Endodermal cell (in vitro differentiated cells): ENCODE measurements around the gene CIB4. TPM values are rescaled to one million over a fixed set of nuclear protein-coding genes. Genes with fewer than 3 reads are reported as not detected.
A peak's percentile ranks its signal among the peaks of the same experiment; 100 is the strongest.
"Not testable (repeated sequence)": the region's sequence is repeated elsewhere in the genome, so short reads cannot be mapped to it uniquely, and the experiment has no call there.

Source experiments
- DNase-seq: peaks from one replicate; pipeline ENCODE4 v3.0.0-alpha.2; 2017
- H3K27ac ChIP-seq: 2 replicates; pipeline ENCODE4 v1.5.1; 2013; ENCODE audit warnings: mild to moderate bottlenecking, low read depth, low read length, moderate library complexity
- H3K27me3 ChIP-seq: 2 replicates; pipeline ENCODE4 v1.6.1; 2013; ENCODE audit warnings: mild to moderate bottlenecking, low read length, moderate library complexity; ENCODE audit not compliant: insufficient read depth, control insufficient read depth, poor library complexity, severe bottlenecking
- H3K36me3 ChIP-seq: 2 replicates; pipeline ENCODE4 v1.7.0; 2013; ENCODE audit warnings: mild to moderate bottlenecking, low read length, moderate library complexity; ENCODE audit not compliant: control insufficient read depth, insufficient read depth
- H3K4me1 ChIP-seq: one replicate; pipeline ENCODE4 v1.7.0; 2013; ENCODE audit warnings: low read length; ENCODE audit not compliant: control insufficient read depth, insufficient read depth
- H3K4me3 ChIP-seq: 2 replicates; pipeline ENCODE4 v1.5.1; 2013; ENCODE audit warnings: mild to moderate bottlenecking, low read length, moderate library complexity
- H3K9ac ChIP-seq: 2 replicates; pipeline ENCODE4 v1.6.1; 2013; ENCODE audit warnings: mild to moderate bottlenecking, low read length, moderate library complexity; ENCODE audit not compliant: poor library complexity, severe bottlenecking; ENCODE audit errors: extremely low read depth
- H3K9me3 ChIP-seq: 2 replicates; pipeline ENCODE4 v1.6.1; 2013; ENCODE audit warnings: mild to moderate bottlenecking, low read length, moderate library complexity; ENCODE audit not compliant: control insufficient read depth
- H3K27ac Mint-ChIP-seq: 2 replicates; pipeline ENCODE4 v1.8.0; 2020; ENCODE audit warnings: mixed read lengths
- H3K27me3 Mint-ChIP-seq: 2 replicates; pipeline ENCODE4 v1.8.0; 2021; ENCODE audit warnings: mild to moderate bottlenecking, mixed read lengths; ENCODE audit not compliant: insufficient read depth
- H3K36me3 Mint-ChIP-seq: 2 replicates; pipeline ENCODE4 v1.8.0; 2020; ENCODE audit warnings: low read depth, mixed read lengths
- H3K4me1 Mint-ChIP-seq: 2 replicates; pipeline ENCODE4 v1.8.0; 2020; ENCODE audit warnings: mixed read lengths
- H3K4me3 Mint-ChIP-seq: 2 replicates; pipeline ENCODE4 v1.8.0; 2020; ENCODE audit warnings: mild to moderate bottlenecking, moderate library complexity, mixed read lengths
- H3K9me3 Mint-ChIP-seq: 2 replicates; pipeline ENCODE4 v1.8.0; 2020; ENCODE audit warnings: mild to moderate bottlenecking, mixed read lengths
- WGBS, 2 experiments: methylation state at CpG; one replicate each; pipeline versions ENCODE4 v1.1.5 to v1.1.7; 2013; ENCODE audit warnings: missing lambda C conversion rate in 2 of 2, mixed read lengths in 1 of 2; ENCODE audit not compliant: insufficient coverage in 1 of 2, insufficient read length in 1 of 2; 5-methylcytosine and 5-hydroxymethylcytosine counted together
- total RNA-seq, 2 donors: library from RNA; stranded (reverse); fragmentation: NEBNext Ultra II Directional in 1 of 2; extraction: Animal tissue kit (Norgen Biotek cat#: 25700) in 1 of 2; gene quantifications; 2 replicates in 1 of 2; 3 replicates in 1 of 2; pipeline ENCODE4 v1.2.1, GENCODE V29; 2021
- TF ChIP-seq, protein P1 (sequence below): fragments of 200-600 bp; sonication (generic); conservative IDR thresholded peaks from 2 replicates; pipeline ENCODE4 v1.5.0; 2021; ENCODE audit warnings: antibody characterized with exemption, mild to moderate bottlenecking

CIB4 gene
- total RNA-seq, 2 donors from 2014 or later: not detected

DNA sequence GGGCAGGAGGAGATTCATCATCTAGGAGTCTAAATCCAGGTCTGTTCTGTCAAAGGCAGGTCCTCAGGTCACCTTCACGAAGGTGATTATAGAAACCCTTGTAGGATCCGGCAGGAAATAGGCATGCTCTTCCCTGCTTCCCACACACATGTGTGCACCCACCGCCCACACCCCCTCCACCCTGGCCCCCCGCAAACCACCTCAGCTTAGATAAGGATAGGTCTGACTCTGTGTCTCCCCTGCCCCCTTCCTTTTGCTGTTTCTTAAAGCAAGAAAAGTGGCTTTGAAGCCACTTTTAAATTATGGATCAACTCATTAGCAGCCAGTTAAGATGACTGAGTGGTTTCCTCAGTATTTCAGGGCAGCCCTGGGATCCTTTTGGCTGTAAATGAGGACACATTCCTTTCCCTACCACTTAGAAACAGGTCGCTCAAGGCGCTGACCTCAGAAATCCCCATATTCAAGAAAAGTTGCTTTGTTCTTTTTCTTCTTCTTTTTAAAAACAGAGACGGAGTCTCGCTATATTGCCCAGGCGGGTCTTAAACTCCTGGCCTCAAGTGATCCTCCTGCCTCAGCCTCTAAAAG, 14.5 kb upstream of the CIB4 start:
- DNase-seq: peak; percentile 72

DNA sequence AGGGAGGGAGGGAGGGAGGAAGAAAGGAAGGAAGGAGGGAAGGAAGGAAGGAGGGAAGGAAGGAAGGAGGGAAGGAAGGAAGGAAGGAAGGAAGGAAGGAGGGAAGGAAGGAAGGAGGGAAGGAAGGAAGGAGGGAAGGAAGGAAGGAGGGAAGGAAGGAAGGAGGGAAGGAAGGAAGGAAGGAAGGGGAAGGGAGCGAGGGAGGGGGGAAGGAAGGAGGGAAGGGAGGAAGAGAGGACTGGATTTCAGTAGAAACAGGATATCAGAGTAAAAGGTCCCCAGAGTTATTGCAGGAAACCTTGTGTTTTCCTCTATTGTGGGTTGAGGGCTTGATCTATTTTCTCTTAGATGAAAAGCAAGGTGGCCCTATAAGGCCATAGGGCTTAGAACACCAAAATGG, 14.0 kb upstream of the CIB4 start:
- H3K4me1 Mint-ChIP-seq, H3K36me3 ChIP-seq, H3K27me3 ChIP-seq, DNase-seq, H3K9me3 ChIP-seq, H3K27me3 Mint-ChIP-seq, H3K27ac ChIP-seq, H3K4me3 Mint-ChIP-seq, H3K36me3 Mint-ChIP-seq, H3K9ac ChIP-seq, H3K4me3 ChIP-seq, H3K27ac Mint-ChIP-seq, H3K4me1 ChIP-seq: not testable (repeated sequence)
- H3K9me3 Mint-ChIP-seq: peaks cover 17% of the 10 kb centered on the region
- WGBS, 2 experiments: 88 to 100% methylated on average over 1 of the region's 1 CpG

More for the DNA sequence above, 14.5 kb upstream of the CIB4 start:
- H3K27ac Mint-ChIP-seq: peak overlapping the region; percentile 44
- no peaks in the 10 kb centered on the region for H3K4me1 ChIP-seq
- H3K9me3 Mint-ChIP-seq: peaks cover 23% of the 10 kb centered on the region
- H3K4me3 Mint-ChIP-seq: no peak overlapping the region
- TF ChIP-seq, protein P1, sequence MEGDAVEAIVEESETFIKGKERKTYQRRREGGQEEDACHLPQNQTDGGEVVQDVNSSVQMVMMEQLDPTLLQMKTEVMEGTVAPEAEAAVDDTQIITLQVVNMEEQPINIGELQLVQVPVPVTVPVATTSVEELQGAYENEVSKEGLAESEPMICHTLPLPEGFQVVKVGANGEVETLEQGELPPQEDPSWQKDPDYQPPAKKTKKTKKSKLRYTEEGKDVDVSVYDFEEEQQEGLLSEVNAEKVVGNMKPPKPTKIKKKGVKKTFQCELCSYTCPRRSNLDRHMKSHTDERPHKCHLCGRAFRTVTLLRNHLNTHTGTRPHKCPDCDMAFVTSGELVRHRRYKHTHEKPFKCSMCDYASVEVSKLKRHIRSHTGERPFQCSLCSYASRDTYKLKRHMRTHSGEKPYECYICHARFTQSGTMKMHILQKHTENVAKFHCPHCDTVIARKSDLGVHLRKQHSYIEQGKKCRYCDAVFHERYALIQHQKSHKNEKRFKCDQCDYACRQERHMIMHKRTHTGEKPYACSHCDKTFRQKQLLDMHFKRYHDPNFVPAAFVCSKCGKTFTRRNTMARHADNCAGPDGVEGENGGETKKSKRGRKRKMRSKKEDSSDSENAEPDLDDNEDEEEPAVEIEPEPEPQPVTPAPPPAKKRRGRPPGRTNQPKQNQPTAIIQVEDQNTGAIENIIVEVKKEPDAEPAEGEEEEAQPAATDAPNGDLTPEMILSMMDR: no peak
- no peaks in the 10 kb centered on the region for H3K36me3 Mint-ChIP-seq
- H3K4me1 Mint-ChIP-seq: peaks cover 6% of the 10 kb centered on the region
- no peaks in the 10 kb centered on the region for H3K36me3 ChIP-seq
- H3K9ac ChIP-seq: no peak overlapping the region
- no peak overlapping the region for H3K4me3 ChIP-seq
- peaks cover 15% of the 10 kb centered on the region for H3K9me3 ChIP-seq
- 48 to 71% methylated on average over 2 to 8 of the region's 9 CpGs for WGBS, 2 experiments
- H3K27ac ChIP-seq: no peak overlapping the region
- no peaks in the 10 kb centered on the region for H3K27me3 ChIP-seq
- H3K27me3 Mint-ChIP-seq: peaks cover 3% of the 10 kb centered on the region

DNA sequence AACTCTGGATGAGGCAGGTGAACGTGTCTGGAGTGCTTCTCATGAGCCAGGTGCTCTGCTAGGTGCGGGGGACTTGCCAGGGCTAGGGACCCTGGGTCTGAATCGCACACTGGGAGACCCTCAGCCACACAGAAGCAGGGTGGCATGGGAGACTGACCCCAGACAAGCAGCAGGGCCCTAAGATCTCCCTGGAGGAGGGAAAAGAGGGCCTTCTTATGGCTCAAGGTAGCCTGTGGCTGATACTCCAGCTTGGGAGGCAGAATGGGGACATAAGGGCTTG, 12.8 kb upstream of the CIB4 start:
- H3K36me3 ChIP-seq: no peaks in the 10 kb centered on the region
- H3K9ac ChIP-seq: no peak overlapping the region
- no peaks in the 10 kb centered on the region for H3K9me3 ChIP-seq
- no peak overlapping the region for H3K4me3 Mint-ChIP-seq
- H3K4me1 ChIP-seq: no peaks in the 10 kb centered on the region
- H3K27me3 Mint-ChIP-seq: peaks cover 6% of the 10 kb centered on the region
- no peak overlapping the region for H3K27ac ChIP-seq
- peak; percentile 59 for DNase-seq
- TF ChIP-seq, protein P1: no peak
- H3K9me3 Mint-ChIP-seq: peaks cover 7% of the 10 kb centered on the region
- H3K4me3 ChIP-seq: no peak overlapping the region
- no peak overlapping the region for H3K27ac Mint-ChIP-seq
- WGBS, 2 experiments: 86 to 100% methylated on average over 3 of the region's 3 CpGs
- H3K4me1 Mint-ChIP-seq: peaks cover 6% of the 10 kb centered on the region
- H3K27me3 ChIP-seq: no peaks in the 10 kb centered on the region
- no peaks in the 10 kb centered on the region for H3K36me3 Mint-ChIP-seq
